GM23338 (cell line): Measurements from ENCODE around the gene PCDH1. TPM values are rescaled to one million over a fixed set of nuclear protein-coding genes. Genes with fewer than 3 reads are reported as not detected.

Experiments used
- ATAC-seq: fragments of 200-7000 bp; cut with Tn5 transposase; 3 replicates; pipeline ENCODE4 v1.9.1; 2020
- DNase-seq: peaks from one replicate; pipeline ENCODE4 v3.0.0-alpha.2; 2015; ENCODE audit warnings: low spot score
- H2AFZ ChIP-seq: fragments of 200-600 bp; sonication (generic); 2 replicates; pipeline ENCODE4 v1.8.0; 2016; ENCODE audit warnings: antibody characterized with exemption, mild to moderate bottlenecking, moderate library complexity
- H3F3A ChIP-seq: fragments of 200-600 bp; sonication (generic); replicated peaks from 2 replicates; pipeline ENCODE4 v1.8.0; 2017; ENCODE audit warnings: antibody characterized with exemption, mixed run types, low read depth
- H3K27ac ChIP-seq: fragments of 200-600 bp; sonication (generic); 2 replicates; pipeline ENCODE4 v1.6.1; 2016; ENCODE audit warnings: low read depth
- H3K27me3 ChIP-seq: fragments of 200-600 bp; sonication (generic); 2 replicates; pipeline ENCODE4 v1.8.0; 2016; ENCODE audit warnings: mild to moderate bottlenecking, mixed run types, moderate library complexity; ENCODE audit not compliant: insufficient read depth
- H3K36me3 ChIP-seq: fragments of 200-600 bp; sonication (generic); 2 replicates; pipeline ENCODE4 v1.8.0; 2016; ENCODE audit warnings: mild to moderate bottlenecking; ENCODE audit not compliant: insufficient read depth
- H3K4me1 ChIP-seq: fragments of 200-600 bp; sonication (generic); 2 replicates; pipeline ENCODE4 v1.8.0; 2016; ENCODE audit warnings: mild to moderate bottlenecking, moderate library complexity; ENCODE audit not compliant: insufficient read depth
- H3K4me2 ChIP-seq: fragments of 200-600 bp; sonication (generic); 2 replicates; pipeline ENCODE4 v1.7.1; 2017; ENCODE audit warnings: mixed run types
- H3K4me3 ChIP-seq: fragments of 200-600 bp; sonication (generic); 2 replicates; pipeline ENCODE4 v1.6.1; 2016; ENCODE audit warnings: mixed run types
- H3K79me2 ChIP-seq: fragments of 200-600 bp; sonication (generic); replicated peaks from 2 replicates; pipeline ENCODE4 v1.8.0; 2017; ENCODE audit warnings: mild to moderate bottlenecking; ENCODE audit not compliant: insufficient read depth
- H3K9me2 ChIP-seq: fragments of 200-600 bp; sonication (generic); 2 replicates; pipeline ENCODE4 v1.8.0; 2017; ENCODE audit not compliant: insufficient read depth
- H4K20me1 ChIP-seq: fragments of 200-600 bp; sonication (generic); replicated peaks from 2 replicates; pipeline ENCODE4 v1.8.0; 2017; ENCODE audit warnings: mild to moderate bottlenecking; ENCODE audit not compliant: insufficient read depth
- H3K27ac Mint-ChIP-seq: 2 replicates; pipeline ENCODE4 v1.8.0; 2020; ENCODE audit warnings: inconsistent platforms, mild to moderate bottlenecking, moderate library complexity, mixed read lengths
- H3K27me3 Mint-ChIP-seq: 3 replicates; pipeline ENCODE4 v1.8.0; 2022; ENCODE audit warnings: low read depth, mild to moderate bottlenecking, moderate library complexity, mixed read lengths, inconsistent platforms; ENCODE audit not compliant: insufficient read depth, poor library complexity
- H3K36me3 Mint-ChIP-seq: 3 replicates; pipeline ENCODE4 v1.8.0; 2021; ENCODE audit warnings: low read depth, mild to moderate bottlenecking, inconsistent platforms, moderate library complexity, mixed read lengths
- H3K4me1 Mint-ChIP-seq: 3 replicates; pipeline ENCODE4 v1.8.0; 2020; ENCODE audit warnings: mild to moderate bottlenecking, inconsistent platforms, mixed read lengths
- H3K4me3 Mint-ChIP-seq: 3 replicates; pipeline ENCODE4 v1.8.0; 2021; ENCODE audit warnings: moderate library complexity, mild to moderate bottlenecking, inconsistent platforms, mixed read lengths
- H3K9me3 Mint-ChIP-seq: 3 replicates; pipeline ENCODE4 v1.8.0; 2020; ENCODE audit warnings: moderate library complexity, mild to moderate bottlenecking, inconsistent platforms, mixed read lengths
- CREB1 ChIP-seq: fragments of 250-450 bp; sonication (Bioruptor Pico); IDR thresholded peaks from 2 replicates; pipeline ENCODE4 v1.5.0; 2020; ENCODE audit warnings: low read depth, mild to moderate bottlenecking, moderate library complexity
- CTCF ChIP-seq, 2 experiments: fragments of 200-600 bp in 1 of 2; sonication (generic) in 1 of 2; conservative IDR thresholded peaks; 2 replicates each; pipeline versions ENCODE4 v1.5.1 to v1.6.1; 2016 to 2017; ENCODE audit warnings: antibody characterized with exemption in 2 of 2, low read depth in 2 of 2, mild to moderate bottlenecking in 2 of 2, moderate library complexity in 1 of 2
- EZH2 ChIP-seq: fragments of 200-600 bp; sonication (generic); IDR thresholded peaks from one replicate; pipeline ENCODE4 v1.8.0; 2017; ENCODE audit warnings: antibody characterized with exemption, mild to moderate bottlenecking, low read depth; ENCODE audit not compliant: unreplicated experiment
- EZH2phosphoT487 ChIP-seq: fragments of 200-600 bp; sonication (generic); IDR thresholded peaks from one replicate; pipeline ENCODE4 v1.8.1; 2018; ENCODE audit warnings: antibody characterized with exemption; ENCODE audit not compliant: unreplicated experiment
- JUNB ChIP-seq: IDR thresholded peaks from one replicate; pipeline ENCODE4 v1.6.1; 2016; ENCODE audit warnings: antibody characterized with exemption; ENCODE audit not compliant: unreplicated experiment
- NANOG ChIP-seq: IDR thresholded peaks from 2 replicates; pipeline ENCODE4 v1.6.1; 2016; ENCODE audit warnings: antibody characterized with exemption, borderline replicate concordance
- POLR2AphosphoS5 ChIP-seq: IDR thresholded peaks from 2 replicates; pipeline ENCODE4 v1.6.1; 2016; ENCODE audit warnings: antibody characterized with exemption, low read depth
- REST ChIP-seq: IDR thresholded peaks from one replicate; pipeline ENCODE4 v1.6.1; 2018; ENCODE audit warnings: antibody characterized with exemption; ENCODE audit not compliant: unreplicated experiment
- STAT1 ChIP-seq: IDR thresholded peaks from one replicate; pipeline ENCODE4 v1.6.1; 2016; ENCODE audit warnings: antibody characterized with exemption; ENCODE audit not compliant: unreplicated experiment
- ZNF114 ChIP-seq: fragments of 250-450 bp; sonication (Bioruptor Pico); IDR thresholded peaks from 2 replicates; pipeline ENCODE4 v1.5.0; 2020; ENCODE audit warnings: mild to moderate bottlenecking, moderate library complexity
- ZNF331 ChIP-seq: fragments of 250-450 bp; sonication (Bioruptor Pico); IDR thresholded peaks from 2 replicates; pipeline ENCODE4 v1.5.0; 2020; ENCODE audit warnings: low read depth, mild to moderate bottlenecking, moderate library complexity
- ZNF462 ChIP-seq: fragments of 250-450 bp; sonication (Bioruptor Pico); IDR thresholded peaks from 2 replicates; pipeline ENCODE4 v1.5.0; 2020; ENCODE audit warnings: mild to moderate bottlenecking, moderate library complexity
- polyA plus RNA-seq: library from polyadenylated mRNA; unstranded; fragments of >200 nt; fragmentation: Nextera tagmentation; extraction: Ambion mirVana; gene quantifications from 2 replicates; pipeline ENCODE4 v1.2.1, GENCODE V29; 2016
- total RNA-seq: library from RNA; depleted of rRNA; stranded (reverse); fragments of >200 nt; shearing (Covaris generic); gene quantifications from 2 replicates; pipeline ENCODE4 v1.2.3, GENCODE V29; 2014
- TF ChIP-seq, protein P1 (sequence below): IDR thresholded peaks from 2 replicates; pipeline ENCODE4 v1.6.1; 2016; ENCODE audit warnings: antibody characterized with exemption

Gene PCDH1
- total and polyA plus RNA-seq, 2 experiments from 2014 or later = 26.2 to 183 TPM

- no peak overlapping the region for H3K4me3 Mint-ChIP-seq
- peaks cover 58% of the 10 kb centered on the region for H3K4me1 ChIP-seq
- H3K36me3 ChIP-seq = no peaks in the 10 kb centered on the region
- H3K4me3 ChIP-seq = no peak overlapping the region
- no peaks in the 10 kb centered on the region for H3K9me2 ChIP-seq
- peaks cover 67% of the 10 kb centered on the region for H3K4me1 Mint-ChIP-seq
- H3K27me3 ChIP-seq = no peaks in the 10 kb centered on the region
- H3K36me3 Mint-ChIP-seq = peaks cover 3% of the 10 kb centered on the region; the same call in 1 of the 3 replicates
- H3K27ac Mint-ChIP-seq = peak overlapping the region; percentile 95
- peaks cover 6% of the 10 kb centered on the region; the same call in 1 of the 3 replicates for H3K9me3 Mint-ChIP-seq
- DNase-seq = no peak
- H4K20me1 ChIP-seq = no peaks in the 10 kb centered on the region
- no peaks in the 10 kb centered on the region for H3K79me2 ChIP-seq
- H3K27ac ChIP-seq = peak overlapping the region; percentile 86
- H2AFZ ChIP-seq = no peak overlapping the region
- H3K27me3 Mint-ChIP-seq = peaks cover 30% of the 10 kb centered on the region
- ATAC-seq = no peak
- H3K4me2 ChIP-seq = peak overlapping the region; percentile 26
- peaks cover 31% of the 10 kb centered on the region for H3F3A ChIP-seq
- TF ChIP-seq POLR2AphosphoS5 (no peak), JUNB (no peak), ZNF114 (no peak), ZNF462 (CRISPR knock-in tag) (no peak), ZNF331 (no peak), EZH2phosphoT487 (no peak), STAT1 (no peak), REST (no peak), CREB1 (CRISPR knock-in tag) (no peak), EZH2 (no peak), CTCF (conservative IDR thresholded peaks at IDR 0.05; ENCODE audit: low read depth in 2 of 2) (no peak), NANOG (no peak)
- TF ChIP-seq, protein P1, sequence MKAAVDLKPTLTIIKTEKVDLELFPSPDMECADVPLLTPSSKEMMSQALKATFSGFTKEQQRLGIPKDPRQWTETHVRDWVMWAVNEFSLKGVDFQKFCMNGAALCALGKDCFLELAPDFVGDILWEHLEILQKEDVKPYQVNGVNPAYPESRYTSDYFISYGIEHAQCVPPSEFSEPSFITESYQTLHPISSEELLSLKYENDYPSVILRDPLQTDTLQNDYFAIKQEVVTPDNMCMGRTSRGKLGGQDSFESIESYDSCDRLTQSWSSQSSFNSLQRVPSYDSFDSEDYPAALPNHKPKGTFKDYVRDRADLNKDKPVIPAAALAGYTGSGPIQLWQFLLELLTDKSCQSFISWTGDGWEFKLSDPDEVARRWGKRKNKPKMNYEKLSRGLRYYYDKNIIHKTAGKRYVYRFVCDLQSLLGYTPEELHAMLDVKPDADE = no peak
Measured at GRCh38 chr5:141817631-141818030, 60.6 kb downstream of the PCDH1 start.
